DMS53 treated with DMSO at 0.1 percent for 48 hours (cell line): ENCODE measurements around the gene PPIG.
"Not testable (repeated sequence)": the region's sequence is repeated elsewhere in the genome, so short reads cannot be mapped to it uniquely, and the experiment has no call there.

Source experiments
- DNase-seq: peaks from one replicate; lab custom pipeline; 2025; ENCODE audit not compliant: unreplicated experiment; lab: John Stamatoyannopoulos, UW

The PPIG gene

DNA sequence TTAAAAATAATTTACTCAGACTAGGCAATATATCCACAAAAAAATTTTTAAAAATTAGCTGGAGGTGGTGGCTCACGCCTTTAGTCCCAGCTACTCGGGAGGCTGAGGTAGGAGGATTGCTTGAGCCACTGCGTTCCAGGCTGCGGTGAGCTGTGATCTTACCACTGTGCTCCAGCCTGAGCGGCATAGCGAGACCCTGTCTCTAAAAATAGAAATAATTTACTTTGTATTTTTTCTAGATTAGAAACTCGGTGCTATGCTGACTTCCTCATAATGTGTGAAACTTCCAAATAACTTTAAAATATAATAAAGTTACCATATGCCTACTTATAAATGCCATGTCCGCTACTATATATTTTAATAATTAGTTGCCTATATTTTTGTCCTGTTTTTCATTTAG lies 6.7 kb downstream of the PPIG start:
- DNase-seq, result no peak

DNA sequence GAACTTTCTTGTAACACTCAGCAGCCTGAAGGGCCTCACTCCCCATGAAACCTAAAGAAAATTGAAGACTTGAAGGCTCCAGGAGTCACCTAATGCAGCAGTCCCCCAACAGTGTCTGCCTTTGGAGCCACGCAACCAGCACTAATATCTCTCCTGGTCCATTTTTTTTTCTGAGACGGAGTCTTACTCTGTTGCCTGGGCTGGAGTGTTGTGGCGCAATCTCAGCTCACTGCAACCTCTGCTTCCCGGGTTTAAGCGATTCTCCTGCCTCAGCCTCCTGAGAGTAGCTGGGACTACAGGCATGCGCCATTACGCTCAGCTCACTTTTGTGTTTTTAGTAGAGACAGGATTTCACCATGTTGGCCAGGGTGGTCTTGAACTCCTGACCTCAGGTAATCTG lies 12.4 kb downstream of the PPIG start:
- not testable (repeated sequence) for DNase-seq

GRCh38 chr2:169598982-169599381 lies 14.8 kb downstream of the PPIG start:
- no peak for DNase-seq

DNA sequence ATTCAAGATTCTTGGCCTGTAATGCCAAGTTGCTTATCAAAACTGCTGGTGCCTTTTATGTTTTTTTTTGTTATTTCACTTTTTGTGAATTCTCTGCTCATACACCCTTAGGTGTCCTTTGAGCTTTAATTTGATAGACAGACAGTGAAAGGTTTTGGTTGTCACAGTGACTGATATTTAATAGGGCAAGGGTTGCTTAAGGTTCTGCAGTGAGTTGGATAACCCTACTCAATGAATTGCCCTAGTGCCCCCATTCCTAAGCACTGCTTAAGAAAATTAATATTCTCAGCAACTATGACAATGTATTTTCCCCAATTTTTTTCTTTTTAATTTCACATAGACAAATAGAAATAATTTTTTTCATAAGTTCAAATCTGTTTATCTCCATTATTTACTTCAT lies 15.4 kb downstream of the PPIG start:
- DNase-seq, result no peak

GRCh38 chr2:169609264-169609663 lies 25.1 kb downstream of the PPIG start:
- DNase-seq, result no peak

DNA sequence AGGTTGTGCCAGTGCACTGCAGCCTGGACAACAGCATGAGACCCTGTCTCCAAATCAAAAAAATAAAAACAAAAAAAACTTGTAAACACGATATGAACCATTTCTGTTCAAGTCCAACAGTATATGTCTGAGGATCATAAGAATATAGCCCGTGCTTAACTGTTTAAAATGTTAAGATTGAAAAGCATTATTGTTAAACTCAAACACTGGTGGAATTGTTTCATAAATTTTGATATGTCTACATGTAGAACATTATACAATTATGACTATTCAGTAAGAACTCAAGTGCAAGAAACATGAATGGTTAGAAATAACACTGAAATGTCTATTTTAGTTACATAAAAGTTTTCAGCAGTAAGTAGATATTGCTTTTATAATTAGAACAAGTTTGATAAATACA lies 29.7 kb downstream of the PPIG start:
- no peak for DNase-seq

DNA sequence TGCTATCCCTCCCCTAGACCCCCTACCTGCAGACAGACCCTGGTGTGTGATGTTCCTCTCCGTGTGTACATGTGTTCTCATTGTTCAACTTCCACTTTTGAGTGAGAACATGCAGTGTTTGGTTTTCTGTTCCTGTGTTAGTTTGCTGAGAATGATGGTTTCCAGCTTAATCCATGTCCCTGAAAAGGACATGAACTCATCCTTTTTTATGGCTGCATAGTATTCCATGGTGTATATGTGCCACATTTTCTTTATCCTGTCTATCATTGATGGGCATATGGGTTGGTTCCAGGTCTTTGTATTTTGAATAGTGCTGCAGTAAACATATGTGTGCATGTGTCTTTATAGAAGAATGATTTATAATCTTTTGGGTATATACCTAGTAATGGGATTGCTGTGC lies 31.8 kb downstream of the PPIG start:
- DNase-seq, result not testable (repeated sequence)

DNA sequence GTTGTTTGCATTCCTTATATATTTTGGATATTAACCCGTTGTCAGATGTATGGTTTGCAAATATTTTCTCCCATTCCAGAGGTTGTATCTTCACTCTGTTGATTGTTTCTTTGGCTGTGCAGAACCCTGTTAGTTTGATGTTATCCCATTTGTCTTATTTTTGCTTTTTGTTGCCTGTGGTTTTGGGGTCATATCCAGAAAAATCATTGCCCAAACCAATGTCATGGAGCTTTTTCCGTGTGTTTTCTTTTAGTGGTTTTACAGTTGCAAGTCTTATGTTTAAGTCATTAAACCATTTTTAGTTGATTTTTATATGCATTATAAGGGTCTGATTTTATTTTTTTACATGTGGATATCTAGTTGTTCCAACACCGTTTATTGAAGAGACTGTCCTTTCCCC lies 35.8 kb downstream of the PPIG start:
- DNase-seq, result no peak

DNA sequence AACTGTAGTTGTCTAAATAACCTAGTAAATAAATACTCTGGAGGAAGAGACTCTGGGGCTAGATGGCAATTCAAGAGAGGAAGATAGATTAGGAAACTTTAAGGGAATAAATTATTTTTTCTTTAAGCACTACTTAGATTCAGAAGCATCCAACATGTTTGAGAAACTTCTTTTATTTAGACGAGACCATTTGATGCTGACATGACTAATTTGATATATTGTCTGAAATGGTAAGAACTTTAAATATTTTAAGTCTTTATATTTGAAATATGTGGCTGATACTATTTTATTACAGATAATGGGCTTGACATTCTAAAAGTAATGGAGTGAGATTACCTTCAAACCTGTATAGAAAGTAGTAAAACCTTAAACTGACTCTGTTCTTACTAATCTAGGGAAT lies 36.4 kb downstream of the PPIG start:
- DNase-seq, result no peak

DNA sequence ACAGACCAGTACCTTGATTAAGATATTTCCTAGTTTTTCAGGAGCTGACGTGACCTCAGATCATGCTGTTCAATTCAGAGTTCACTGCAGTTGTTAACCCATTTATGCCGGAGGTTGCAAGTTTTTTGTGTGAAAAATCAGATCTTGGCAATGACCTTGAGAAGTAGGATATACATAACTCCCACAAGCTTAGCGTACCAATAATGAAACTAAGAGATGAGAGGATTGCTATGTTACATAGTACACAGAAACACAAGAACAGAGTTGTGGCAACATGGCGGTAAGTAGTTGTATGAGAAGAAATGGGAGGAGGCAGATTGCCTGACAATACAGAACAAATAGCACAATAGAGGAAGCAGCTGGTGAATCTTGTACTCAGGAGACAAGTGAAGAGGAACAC lies 39.1 kb downstream of the PPIG start:
- DNase-seq, result no peak

DNA sequence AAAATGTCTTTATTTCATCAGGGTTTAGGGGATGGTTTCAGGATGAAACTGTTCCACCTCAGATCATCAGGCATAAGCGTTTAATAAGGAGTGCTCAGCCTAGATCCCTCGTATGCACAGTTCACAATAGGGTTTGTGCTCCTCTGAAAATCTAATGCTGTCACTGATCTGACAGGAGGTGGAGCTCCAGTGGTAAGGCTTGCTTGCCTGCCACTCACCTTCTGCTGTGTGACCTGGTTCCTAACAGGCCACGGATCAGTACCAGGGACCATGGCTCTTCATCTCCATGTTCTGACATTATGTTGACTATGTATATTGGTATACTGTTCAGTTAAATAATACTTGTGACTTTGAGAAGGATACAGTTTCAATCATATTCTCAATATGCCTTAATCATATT lies 41.6 kb downstream of the PPIG start:
- DNase-seq, result no peak

- no peak for DNase-seq
Measured at GRCh38 chr2:169636440-169637097, 52.4 kb downstream of the PPIG start.

DNA sequence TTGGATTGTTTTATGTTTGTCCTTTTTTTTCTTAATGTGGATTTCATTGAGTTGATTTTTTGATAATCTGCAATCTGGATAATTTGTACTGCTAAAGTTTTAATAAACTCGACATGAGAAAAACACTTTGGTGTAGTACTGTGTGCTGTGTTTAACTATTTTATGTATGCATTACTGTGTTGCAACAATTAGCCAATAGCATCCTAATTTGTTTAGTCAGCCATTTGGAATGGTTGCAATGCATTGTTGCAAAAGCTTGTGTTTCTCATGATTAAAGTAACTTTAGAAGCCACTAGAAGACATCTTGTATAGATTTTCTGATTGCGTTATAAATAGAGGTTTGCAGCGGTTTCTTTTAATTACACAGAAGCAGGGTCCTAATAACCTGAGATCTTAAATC lies 53.5 kb downstream of the PPIG start:
- DNase-seq, result no peak

DNA sequence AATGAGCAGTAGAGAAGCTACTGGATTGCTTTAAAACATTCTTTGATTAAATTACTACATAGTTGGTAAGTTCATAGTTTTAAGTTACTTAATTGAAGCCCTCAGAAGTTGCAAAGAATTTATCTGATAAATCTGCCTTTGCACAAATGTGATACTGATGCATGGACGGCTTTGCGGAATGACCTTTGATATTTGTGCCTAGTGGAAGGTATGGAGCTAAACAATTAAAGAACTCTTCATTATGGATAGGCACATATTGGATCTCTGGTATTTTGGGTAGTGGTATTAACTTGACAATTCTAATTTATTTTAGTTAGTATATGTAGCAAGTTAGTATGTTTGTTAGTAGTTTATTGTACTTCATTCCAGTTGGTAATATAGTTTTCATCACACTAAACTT lies 56.0 kb downstream of the PPIG start:
- no peak for DNase-seq

GRCh38 chr2:169641464-169641863 lies 57.3 kb downstream of the PPIG start:
- DNase-seq, result no peak

- no peak for DNase-seq
Measured at GRCh38 chr2:169644173-169644572, 60.0 kb downstream of the PPIG start.

- DNase-seq, result no peak
Measured at GRCh38 chr2:169647496-169647895, 63.3 kb downstream of the PPIG start.

DNA sequence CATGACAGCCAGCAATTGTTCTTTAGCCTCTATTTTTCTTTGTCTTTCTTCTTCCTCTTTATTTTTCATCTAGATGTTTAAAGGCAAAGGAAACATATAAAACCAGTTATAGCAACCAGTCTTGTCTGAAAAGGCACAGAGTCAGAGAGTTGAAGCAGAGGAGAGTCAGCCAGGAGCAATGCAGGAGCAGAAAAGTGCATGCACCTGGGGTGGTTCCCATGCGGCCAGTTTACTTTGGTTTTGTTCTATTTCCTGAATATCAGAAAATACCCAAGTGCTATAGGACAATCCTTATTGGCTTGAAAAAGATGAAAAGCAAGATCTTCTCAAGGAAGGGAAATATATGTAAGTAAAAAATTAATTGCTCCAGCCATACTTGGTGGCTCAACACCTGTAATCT lies 65.1 kb downstream of the PPIG start:
- no peak for DNase-seq

- peak; percentile 51 for DNase-seq
Measured at GRCh38 chr2:169653636-169654035, 69.5 kb downstream of the PPIG start.

GRCh38 chr2:169656164-169656563 lies 72.0 kb downstream of the PPIG start:
- DNase-seq, result no peak

DNA sequence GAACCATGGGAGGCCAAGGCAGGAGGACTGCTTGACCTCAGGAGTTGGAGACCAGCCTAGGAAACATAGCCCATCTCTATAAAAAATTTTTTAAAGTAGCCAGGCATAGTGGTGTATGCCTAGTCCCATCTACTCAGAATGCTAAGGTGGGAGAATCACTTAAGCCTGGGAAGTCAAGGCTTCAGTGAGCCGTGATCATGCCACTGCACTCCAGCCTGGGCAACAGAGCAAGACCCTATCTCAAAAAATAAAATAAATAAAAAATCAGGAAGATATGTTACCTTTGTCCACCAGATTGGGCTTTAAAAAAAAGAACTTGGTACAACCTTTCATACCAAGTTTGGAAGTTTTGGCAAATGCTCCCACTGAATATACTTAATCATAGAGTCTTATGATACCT lies 74.7 kb downstream of the PPIG start:
- DNase-seq, result no peak

GRCh38 chr2:169659320-169659719 lies 75.2 kb downstream of the PPIG start:
- no peak for DNase-seq

GRCh38 chr2:169661265-169661664 lies 77.1 kb downstream of the PPIG start:
- no peak for DNase-seq

GRCh38 chr2:169662744-169663143 lies 78.6 kb downstream of the PPIG start:
- DNase-seq, result no peak
